Activated T-cell treated with anti-CD3 and anti-CD28 coated beads, Interleukin-2, amount 50 U/mL, for 1 hour (primary cell): ENCODE data around the gene SCAPER.
"Not testable (repeated sequence)": the region's sequence is repeated elsewhere in the genome, so short reads cannot be mapped to it uniquely, and the experiment has no call there.

Source experiments
- DNase-seq: peaks from one replicate; pipeline ENCODE4 v3.0.0-alpha.2; 2020

The SCAPER gene

GRCh38 chr15:76335307-76336253 lies 569.6 kb downstream of the SCAPER start:
- no peak for DNase-seq

- DNase-seq = no peak
Observed at GRCh38 chr15:76334438-76335306, 570.5 kb downstream of the SCAPER start.

- DNase-seq = no peak
Observed at GRCh38 chr15:76333720-76334437, 571.3 kb downstream of the SCAPER start.

- DNase-seq = no peak
Observed at GRCh38 chr15:76333309-76333708, 571.8 kb downstream of the SCAPER start.

- DNase-seq = no peak
Observed at GRCh38 chr15:76332796-76333195, 572.3 kb downstream of the SCAPER start.

GRCh38 chr15:76330080-76330680 lies 575.0 kb downstream of the SCAPER start:
- DNase-seq = no peak

GRCh38 chr15:76328958-76329357 lies 576.2 kb downstream of the SCAPER start:
- DNase-seq = no peak

- no peak for DNase-seq
Observed at GRCh38 chr15:76328106-76328696, 576.9 kb downstream of the SCAPER start.

- no peak for DNase-seq
Observed at GRCh38 chr15:76327191-76328105, 577.7 kb downstream of the SCAPER start.

- no peak for DNase-seq
Observed at GRCh38 chr15:76325704-76326103, 579.4 kb downstream of the SCAPER start.

- DNase-seq = no peak
Observed at GRCh38 chr15:76324066-76324465, 581.1 kb downstream of the SCAPER start.

- no peak for DNase-seq
Observed at GRCh38 chr15:76321602-76322001, 583.5 kb downstream of the SCAPER start.

GRCh38 chr15:76321171-76321570 lies 584.0 kb downstream of the SCAPER start:
- no peak for DNase-seq

GRCh38 chr15:76320012-76320411 lies 585.1 kb downstream of the SCAPER start:
- DNase-seq = no peak

GRCh38 chr15:76313731-76314130 lies 591.4 kb downstream of the SCAPER start:
- no peak for DNase-seq

GRCh38 chr15:76313175-76313567 lies 592.0 kb downstream of the SCAPER start:
- DNase-seq = not testable (repeated sequence)

GRCh38 chr15:76312540-76313174 lies 592.5 kb downstream of the SCAPER start:
- no peak for DNase-seq

GRCh38 chr15:76311100-76311953 lies 593.8 kb downstream of the SCAPER start, which contains the start of gene ETFA:
TSS of gene ETFA (minus strand) at chr15:76311469. CDS start at chr15:76311388, 81 bp downstream.
- peak; percentile 83 for DNase-seq

GRCh38 chr15:76310475-76311099 lies 594.6 kb downstream of the SCAPER start:
- DNase-seq = no peak
